HepG2 (cell line): Measurements from ENCODE around the gene LATS1. TPM values are rescaled to one million over a fixed set of nuclear protein-coding genes. Genes with fewer than 3 reads are reported as not detected.

Experiments used
- ELF1 ChIP-seq: sonication (generic); formaldehyde crosslinking; IDR thresholded peaks from 2 replicates; pipeline ENCODE4 v1.4.0; 2020; ENCODE audit warnings: missing genetic modification reagents
- KDM5B ChIP-seq: sonication (generic); formaldehyde crosslinking; IDR thresholded peaks from 2 replicates; pipeline ENCODE4 v1.4.0; 2020; ENCODE audit warnings: missing genetic modification reagents, mild to moderate bottlenecking, borderline replicate concordance
- MEF2D ChIP-seq: sonication (generic); formaldehyde crosslinking; IDR thresholded peaks from 2 replicates; pipeline ENCODE4 v1.5.1; 2020; ENCODE audit warnings: mild to moderate bottlenecking, missing genetic modification reagents
- MXD4 ChIP-seq: IDR thresholded peaks from 2 replicates; pipeline ENCODE4 v1.6.1; 2016; ENCODE audit warnings: mild to moderate bottlenecking, missing biosample characterization, missing genetic modification reagents
- PRDM10 ChIP-seq: sonication (generic); formaldehyde crosslinking; IDR thresholded peaks from 2 replicates; pipeline ENCODE4 v1.4.0; 2020; ENCODE audit warnings: low read depth, missing genetic modification reagents
- RFXAP ChIP-seq: sonication (generic); formaldehyde crosslinking; IDR thresholded peaks from 2 replicates; pipeline ENCODE4 v1.4.0; 2020; ENCODE audit warnings: missing genetic modification reagents, borderline replicate concordance
- THAP7 ChIP-seq: sonication (generic); formaldehyde crosslinking; IDR thresholded peaks from 2 replicates; pipeline ENCODE4 v1.8.1; 2023; ENCODE audit warnings: mild to moderate bottlenecking, missing genetic modification reagents
- ZBTB7A ChIP-seq: sonication (generic); formaldehyde crosslinking; IDR thresholded peaks from 2 replicates; pipeline ENCODE4 v1.8.0; 2022; ENCODE audit warnings: mild to moderate bottlenecking, missing genetic modification reagents
- ZBTB7B ChIP-seq: sonication (generic); formaldehyde crosslinking; IDR thresholded peaks from 2 replicates; pipeline ENCODE4 v1.4.0; 2020; ENCODE audit warnings: missing genetic modification reagents
- ZFP62 ChIP-seq: sonication (generic); formaldehyde crosslinking; IDR thresholded peaks from 2 replicates; pipeline ENCODE4 v1.4.0; 2020; ENCODE audit warnings: missing genetic modification reagents
- ZFP90 ChIP-seq: sonication (generic); formaldehyde crosslinking; IDR thresholded peaks from 2 replicates; pipeline ENCODE4 v1.8.0; 2022; ENCODE audit warnings: missing genetic modification reagents, mild to moderate bottlenecking, inconsistent platforms, borderline replicate concordance
- ZNF18 ChIP-seq: sonication (generic); formaldehyde crosslinking; IDR thresholded peaks from 2 replicates; pipeline ENCODE4 v1.8.0; 2022; ENCODE audit warnings: mild to moderate bottlenecking, missing genetic modification reagents; ENCODE audit not compliant: insufficient replicate concordance
- ZNF281 ChIP-seq: sonication (generic); formaldehyde crosslinking; IDR thresholded peaks from 2 replicates; pipeline ENCODE4 v1.4.0; 2020; ENCODE audit warnings: missing genetic modification reagents, borderline replicate concordance
- ZNF597 ChIP-seq: sonication (generic); formaldehyde crosslinking; IDR thresholded peaks from 2 replicates; pipeline ENCODE4 v1.5.0; 2020; ENCODE audit warnings: missing genetic modification reagents
- ZNF883 ChIP-seq: sonication (generic); formaldehyde crosslinking; IDR thresholded peaks from 2 replicates; pipeline ENCODE4 v1.5.1; 2020; ENCODE audit warnings: mild to moderate bottlenecking, missing genetic modification reagents; ENCODE audit errors: not compliant biosample characterization
- polyA plus RNA-seq, 8 experiments: library from polyadenylated mRNA; depleted of rRNA in 3 of 8; stranded (reverse) in 7 of 8; unstranded in 1 of 8; fragments of >200 nt; fragmentation: Illumina TruSeq in 4 of 8; extraction: Trizol in 4 of 8; gene quantifications; 2 replicates each; pipeline versions ENCODE4 v1.2.1 to v1.2.3, GENCODE V29; 2011 to 2016; ENCODE audit warnings: low read depth in 4 of 8, missing spikeins in 1 of 8, mixed read lengths in 1 of 8; ENCODE audit not compliant: insufficient read depth in 1 of 8
- total RNA-seq, 5 experiments: library from RNA; depleted of rRNA; stranded (reverse); fragments of >200 nt; fragmentation: Illumina TruSeq; extraction: Trizol; gene quantifications; 2 replicates each; pipeline ENCODE4 v1.2.3, GENCODE V29; 2016; ENCODE audit warnings: low read depth in 1 of 5
- TF ChIP-seq, protein P1 (sequence below), 2 experiments: sonication (generic) in 1 of 2; formaldehyde crosslinking in 1 of 2; IDR thresholded peaks; 2 replicates each; pipeline versions ENCODE4 v1.4.0 to v1.6.1; 2018 to 2020; ENCODE audit warnings: missing genetic modification reagents in 2 of 2, borderline replicate concordance in 1 of 2, low read depth in 1 of 2, mild to moderate bottlenecking in 1 of 2, missing biosample characterization in 1 of 2

LATS1 gene
- total and polyA plus RNA-seq, 2 of the 13 experiments (the other 11 are each of a cell fraction or from before 2014, with no cell fraction given), result 9.9 to 12.6 TPM

GRCh38 chr6:149750136-149750609 lies 32.3 kb upstream of the LATS1 start (continued):
- 0 out of 2 replicates have a peak, but pooled peaks have one; percentile 5 for TF ChIP-seq KDM5B (CRISPR knock-in tag)
- TF ChIP-seq ZNF18 (CRISPR knock-in tag), result peak; percentile 89
- TF ChIP-seq THAP7, result 0 out of 2 replicates have a peak, but pooled peaks have one; percentile 74
- 0 out of 2 replicates have a peak, but pooled peaks have one; percentile 1 for TF ChIP-seq RFXAP (CRISPR knock-in tag)
- TF ChIP-seq ZNF281, result peak; percentile 86
- TF ChIP-seq ZFP90 (CRISPR knock-in tag), result peak; percentile 93; the same call in 1 of the 2 replicates
- TF ChIP-seq ZNF883, result peak; percentile 66
- peak; percentile 21; the same call in 1 of the 2 replicates for TF ChIP-seq MXD4 (CRISPR knock-in tag)
- TF ChIP-seq ELF1 (CRISPR knock-in tag), result 0 out of 2 replicates have a peak, but pooled peaks have one; percentile 6
- no peak for TF ChIP-seq ZFP62 (CRISPR knock-in tag)
- peak; percentile 87; the same call in 1 of the 2 replicates for TF ChIP-seq PRDM10 (CRISPR knock-in tag)
- peak; percentile 53; the same call in 1 of the 2 replicates for TF ChIP-seq ZBTB7B (CRISPR knock-in tag)
- TF ChIP-seq ZBTB7A (CRISPR knock-in tag), result peak; percentile 63; the same call in 1 of the 2 replicates
- TF ChIP-seq ZNF597 (CRISPR knock-in tag), result no peak
- TF ChIP-seq, protein P1, sequence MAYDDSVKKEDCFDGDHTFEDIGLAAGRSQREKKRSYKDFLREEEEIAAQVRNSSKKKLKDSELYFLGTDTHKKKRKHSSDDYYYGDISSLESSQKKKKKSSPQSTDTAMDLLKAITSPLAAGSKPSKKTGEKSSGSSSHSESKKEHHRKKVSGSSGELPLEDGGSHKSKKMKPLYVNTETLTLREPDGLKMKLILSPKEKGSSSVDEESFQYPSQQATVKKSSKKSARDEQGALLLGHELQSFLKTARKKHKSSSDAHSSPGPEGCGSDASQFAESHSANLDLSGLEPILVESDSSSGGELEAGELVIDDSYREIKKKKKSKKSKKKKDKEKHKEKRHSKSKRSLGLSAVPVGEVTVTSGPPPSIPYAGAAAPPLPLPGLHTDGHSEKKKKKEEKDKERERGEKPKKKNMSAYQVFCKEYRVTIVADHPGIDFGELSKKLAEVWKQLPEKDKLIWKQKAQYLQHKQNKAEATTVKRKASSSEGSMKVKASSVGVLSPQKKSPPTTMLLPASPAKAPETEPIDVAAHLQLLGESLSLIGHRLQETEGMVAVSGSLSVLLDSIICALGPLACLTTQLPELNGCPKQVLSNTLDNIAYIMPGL (CRISPR knock-in tag; IDR thresholded peaks at IDR 0.05; ENCODE audit: borderline replicate concordance in 1 of 2, low read depth in 1 of 2), result peak; percentile 53 to 65; a peak in 2 of 4 replicates
- peak; percentile 64; the same call in 1 of the 2 replicates for TF ChIP-seq MEF2D (CRISPR knock-in tag)
